ENCODE data around the gene AQP4.

The AQP4 gene

DNA sequence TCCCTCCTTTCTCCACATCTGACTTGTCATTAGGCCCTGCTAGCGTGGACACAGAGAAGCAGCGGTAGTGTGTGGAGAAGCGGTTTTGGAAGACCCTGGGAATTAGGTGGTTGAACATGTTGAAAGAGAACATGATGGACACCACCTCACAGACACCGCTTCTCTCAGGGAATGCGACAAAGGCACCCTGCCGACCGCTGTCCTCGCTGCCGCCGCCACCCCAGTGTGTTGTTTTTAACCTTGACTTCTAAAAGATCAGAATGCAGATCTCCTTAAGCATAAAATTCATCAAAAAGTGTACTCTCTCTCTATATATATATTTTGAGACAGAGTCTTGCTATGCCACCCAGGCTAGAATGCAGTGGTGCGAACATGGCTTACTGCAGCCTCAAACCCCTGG, 33.2 kb downstream of the AQP4 start:
- no peak for TF ChIP-seq CTCF (IDR thresholded peaks at IDR 0.05)
- H3K27me3 Mint-ChIP-seq (ENCODE audit: low read depth, poor library complexity), result peaks cover 3% of the 10 kb centered on the region
- H3K27ac Mint-ChIP-seq, result no peak overlapping the region
- H3K4me3 Mint-ChIP-seq, result no peak overlapping the region
- H3K36me3 Mint-ChIP-seq (ENCODE audit: low read depth), result no peaks in the 10 kb centered on the region
- no peaks in the 10 kb centered on the region for H3K9me3 Mint-ChIP-seq
- DNase-seq, result no peak
- peaks cover 5% of the 10 kb centered on the region for H3K4me1 Mint-ChIP-seq

GRCh38 chr18:26827581-26827980, 37.9 kb downstream of the AQP4 start:
- TF ChIP-seq CTCF (IDR thresholded peaks at IDR 0.05), result no peak
- no peaks in the 10 kb centered on the region for H3K9me3 Mint-ChIP-seq
- no peak overlapping the region for H3K27ac Mint-ChIP-seq
- H3K27me3 Mint-ChIP-seq (ENCODE audit: low read depth, poor library complexity), result peaks cover 3% of the 10 kb centered on the region
- no peak for DNase-seq
- no peak overlapping the region for H3K4me3 Mint-ChIP-seq
- no peaks in the 10 kb centered on the region for H3K36me3 Mint-ChIP-seq (ENCODE audit: low read depth)
- H3K4me1 Mint-ChIP-seq, result peaks cover 26% of the 10 kb centered on the region

DNA sequence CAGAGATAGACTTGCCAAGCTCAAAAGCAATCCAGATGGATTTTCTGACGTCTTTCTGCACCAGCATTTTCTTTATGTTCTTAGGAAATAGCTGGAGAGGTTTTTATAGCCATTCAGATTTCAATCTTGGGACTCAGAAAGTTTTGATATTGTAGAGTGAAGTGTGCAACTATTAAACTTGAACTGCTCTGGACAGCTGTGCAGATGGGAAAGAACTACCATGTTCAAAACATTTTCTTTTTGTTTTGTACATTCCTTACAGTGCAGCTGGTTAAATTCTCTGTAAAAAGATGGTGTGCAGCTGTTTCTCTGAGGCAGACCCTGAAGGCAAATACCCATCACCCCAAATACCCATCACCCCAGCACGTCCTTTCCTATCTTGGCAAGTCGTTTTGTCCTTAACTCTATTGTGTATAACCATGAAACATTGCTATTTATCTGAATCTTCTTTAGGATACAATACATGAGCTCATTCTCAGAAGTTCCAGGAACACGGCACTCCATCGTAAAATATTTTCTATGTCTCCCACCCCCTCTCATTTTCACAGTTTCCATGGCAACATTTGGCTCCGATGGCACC, 38.8 kb downstream of the AQP4 start:
- H3K4me1 Mint-ChIP-seq, result peaks cover 26% of the 10 kb centered on the region
- H3K36me3 Mint-ChIP-seq (ENCODE audit: low read depth), result no peaks in the 10 kb centered on the region
- no peak for DNase-seq
- no peak overlapping the region for H3K27ac Mint-ChIP-seq
- no peak overlapping the region for H3K4me3 Mint-ChIP-seq
- peaks cover 3% of the 10 kb centered on the region for H3K27me3 Mint-ChIP-seq (ENCODE audit: low read depth, poor library complexity)
- no peak for TF ChIP-seq CTCF (IDR thresholded peaks at IDR 0.05)
- no peaks in the 10 kb centered on the region for H3K9me3 Mint-ChIP-seq

DNA sequence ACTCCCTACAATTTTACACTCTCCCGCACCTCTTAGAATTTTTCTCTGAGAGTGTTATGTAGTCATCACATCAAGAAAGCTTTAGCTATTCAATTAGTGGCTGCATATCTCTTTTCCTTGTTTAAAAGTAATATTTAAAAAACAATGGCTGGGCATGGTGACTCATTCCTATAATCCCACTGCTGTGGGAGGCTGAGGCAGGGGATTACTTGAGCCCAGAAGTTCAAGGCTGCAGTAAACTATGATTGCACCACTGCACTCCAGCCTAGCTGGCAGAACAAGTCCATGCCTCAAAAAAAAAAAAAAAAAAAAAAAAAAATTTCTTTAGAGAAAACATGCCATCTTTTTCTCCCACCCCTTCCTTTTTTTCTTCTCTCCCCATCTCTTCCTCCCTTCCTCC, 44.3 kb downstream of the AQP4 start:
- no peaks in the 10 kb centered on the region for H3K27me3 Mint-ChIP-seq (ENCODE audit: low read depth, poor library complexity)
- no peak overlapping the region for H3K4me3 Mint-ChIP-seq
- H3K27ac Mint-ChIP-seq, result no peak overlapping the region
- no peak for DNase-seq
- no peak for TF ChIP-seq CTCF (IDR thresholded peaks at IDR 0.05)
- H3K9me3 Mint-ChIP-seq, result peaks cover 31% of the 10 kb centered on the region
- peaks cover 21% of the 10 kb centered on the region for H3K4me1 Mint-ChIP-seq
- H3K36me3 Mint-ChIP-seq (ENCODE audit: low read depth), result peaks cover 10% of the 10 kb centered on the region

DNA sequence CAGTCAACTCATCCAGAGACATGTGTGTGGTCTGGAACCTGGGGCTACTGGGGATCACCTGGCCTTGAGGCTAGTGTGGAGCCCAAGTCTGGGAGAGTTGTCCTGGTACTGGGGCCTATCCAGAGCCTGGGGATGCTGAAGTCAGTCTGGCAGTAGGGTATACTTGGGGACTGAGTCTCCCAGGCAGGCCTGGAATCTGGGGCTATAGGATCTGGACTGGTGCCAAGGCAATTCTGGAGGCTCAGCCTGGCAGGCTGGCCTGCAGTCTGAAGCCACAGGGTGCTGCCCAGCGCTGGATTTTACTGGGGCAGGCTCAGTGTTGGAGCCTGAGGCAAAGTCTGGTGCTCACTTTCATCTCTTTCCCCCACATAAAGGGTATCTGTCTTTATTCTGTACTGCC, 46.5 kb downstream of the AQP4 start:
- Mint-ChIP-seq H3K27me3 (ENCODE audit: low read depth, poor library complexity) (no peaks in the 10 kb centered on the region), H3K4me1 (peaks cover 6% of the 10 kb centered on the region), H3K27ac (no peak overlapping the region), H3K4me3 (no peak overlapping the region), H3K9me3 (peaks cover 31% of the 10 kb centered on the region), H3K36me3 (ENCODE audit: low read depth) (peaks cover 10% of the 10 kb centered on the region)
- no peak for DNase-seq
- TF ChIP-seq CTCF (IDR thresholded peaks at IDR 0.05), result no peak

- H3K27me3 Mint-ChIP-seq (ENCODE audit: low read depth, poor library complexity), result no peaks in the 10 kb centered on the region
- H3K36me3 Mint-ChIP-seq (ENCODE audit: low read depth), result peaks cover 10% of the 10 kb centered on the region
- H3K9me3 Mint-ChIP-seq, result peaks cover 31% of the 10 kb centered on the region
- DNase-seq, result no peak
- H3K4me1 Mint-ChIP-seq, result peaks cover under 1% of the 10 kb centered on the region
- H3K4me3 Mint-ChIP-seq, result no peak overlapping the region
- H3K27ac Mint-ChIP-seq, result no peak overlapping the region
- no peak for TF ChIP-seq CTCF (IDR thresholded peaks at IDR 0.05)
Measured at GRCh38 chr18:26818461-26818860, 47.0 kb downstream of the AQP4 start.

Data from nephron progenitor cell (in vitro differentiated cells).